SK-N-MC (cell line): ENCODE measurements around the gene PLEKHA6.

Source experiments
- DNase-seq: peaks from one replicate; pipeline ENCODE4 v3.0.0-alpha.2; 2011; ENCODE audit warnings: low read depth, low spot score
- H3K27ac ChIP-seq: fragments of 200-600 bp; sonication (generic); 2 replicates; pipeline ENCODE4 v1.5.1; 2016; ENCODE audit warnings: mixed run types
- H3K36me3 ChIP-seq: fragments of 200-600 bp; sonication (generic); 2 replicates; pipeline ENCODE4 v1.6.1; 2017; ENCODE audit warnings: antibody characterized with exemption, low read length, mixed read lengths; ENCODE audit not compliant: insufficient read depth
- H3K4me3 ChIP-seq: fragments of 200-600 bp; sonication (generic); 2 replicates; pipeline ENCODE4 v1.5.1; 2016
- H3K9ac ChIP-seq: fragments of 200-600 bp; sonication (generic); 2 replicates; pipeline ENCODE4 v1.8.0; 2017; ENCODE audit warnings: mixed run types, mixed read lengths; ENCODE audit not compliant: insufficient read length
- H3K9me3 ChIP-seq: fragments of 200-600 bp; sonication (generic); 2 replicates; pipeline ENCODE4 v1.6.1; 2017; ENCODE audit warnings: low read depth, mild to moderate bottlenecking, antibody characterized with exemption, low read length, moderate library complexity, mixed read lengths
- EZH2 ChIP-seq: fragments of 200-600 bp; sonication (generic); IDR thresholded peaks from one replicate; pipeline ENCODE4 v1.6.1; 2017; ENCODE audit warnings: antibody characterized with exemption
- FOXP2 ChIP-seq: optimal IDR thresholded peaks from 2 replicates; pipeline ENCODE3; 2011; ENCODE audit warnings: mild to moderate bottlenecking, moderate library complexity; ENCODE audit not compliant: insufficient read depth; ENCODE audit errors: extremely low read length, control extremely low read depth
- POLR2AphosphoS5 ChIP-seq: IDR thresholded peaks from 2 replicates; pipeline ENCODE4 v1.6.1; 2012; ENCODE audit warnings: mild to moderate bottlenecking, low read depth, low read length, borderline replicate concordance

The PLEKHA6 gene

DNA sequence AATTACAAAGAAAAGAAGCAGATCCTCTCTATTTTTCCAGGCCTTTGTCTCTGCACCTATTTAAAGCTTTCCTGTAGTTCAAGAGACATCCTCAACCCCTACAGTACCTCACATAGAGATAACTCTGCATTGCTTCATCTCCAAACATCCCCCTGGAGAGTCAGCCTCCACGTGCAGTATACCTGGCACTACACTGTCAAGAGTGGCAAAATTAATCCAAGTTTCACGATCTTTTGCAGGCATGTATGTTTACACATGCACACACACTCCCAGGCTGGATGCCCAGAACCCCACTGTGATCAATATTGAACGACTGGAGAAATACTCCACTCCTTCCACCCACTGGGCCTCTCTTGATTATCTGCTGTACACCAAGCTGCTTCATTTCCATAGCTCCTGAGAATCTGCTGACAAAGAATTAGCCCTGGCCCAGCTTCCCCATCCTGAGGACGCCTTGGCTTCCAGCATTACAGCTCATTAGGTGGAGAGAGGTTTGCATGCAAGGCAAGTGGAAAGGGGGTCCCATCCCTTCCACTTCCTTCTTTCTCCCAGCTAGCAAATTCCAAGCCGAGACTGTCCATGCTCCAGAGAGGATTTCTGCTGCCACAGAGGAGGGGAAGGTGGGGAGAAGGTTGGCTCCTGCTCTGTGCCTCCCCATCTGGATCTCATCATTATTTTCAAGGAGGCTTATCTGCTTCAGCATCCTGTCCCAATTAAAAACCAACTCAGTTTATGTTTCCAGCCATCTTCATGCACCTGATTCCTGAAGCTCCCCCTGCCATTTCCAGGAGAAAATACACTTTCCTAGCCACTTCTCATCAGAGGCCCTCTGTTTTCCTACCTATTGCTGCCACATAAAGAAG, 79.4 kb downstream of the PLEKHA6 start:
- no peak overlapping the region for H3K9ac ChIP-seq
- no peak for DNase-seq
- no peaks in the 10 kb centered on the region for H3K36me3 ChIP-seq
- no peak overlapping the region for H3K27ac ChIP-seq
- TF ChIP-seq FOXP2 = no peak
- TF ChIP-seq POLR2AphosphoS5 = no peak
- no peak for TF ChIP-seq EZH2
- no peaks in the 10 kb centered on the region for H3K9me3 ChIP-seq
- no peak overlapping the region for H3K4me3 ChIP-seq

DNA sequence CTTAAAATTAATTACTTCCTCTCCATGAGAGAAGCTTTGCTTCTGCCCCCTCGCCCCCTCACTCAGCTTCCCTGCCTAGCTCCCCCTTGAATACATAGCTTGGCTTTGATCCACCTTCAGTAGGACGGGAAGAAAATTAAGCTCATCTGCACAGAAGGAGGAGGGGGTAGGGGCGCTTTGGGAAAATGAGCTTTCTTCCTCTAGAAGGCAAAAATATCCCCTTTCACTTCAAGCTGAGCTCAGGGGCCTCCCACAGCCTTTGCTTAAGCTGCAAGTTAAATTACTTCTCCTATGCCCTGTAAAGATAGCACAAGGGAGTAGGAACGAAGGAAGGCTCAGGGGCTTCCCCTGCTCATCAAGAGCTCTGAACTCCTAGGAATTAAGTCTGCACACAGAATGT, 80.8 kb downstream of the PLEKHA6 start:
- Histone ChIP-seq H3K27ac (no peak overlapping the region), H3K4me3 (no peak overlapping the region)
- TF ChIP-seq FOXP2 = no peak
- TF ChIP-seq POLR2AphosphoS5 = no peak
- no peak for TF ChIP-seq EZH2

DNA sequence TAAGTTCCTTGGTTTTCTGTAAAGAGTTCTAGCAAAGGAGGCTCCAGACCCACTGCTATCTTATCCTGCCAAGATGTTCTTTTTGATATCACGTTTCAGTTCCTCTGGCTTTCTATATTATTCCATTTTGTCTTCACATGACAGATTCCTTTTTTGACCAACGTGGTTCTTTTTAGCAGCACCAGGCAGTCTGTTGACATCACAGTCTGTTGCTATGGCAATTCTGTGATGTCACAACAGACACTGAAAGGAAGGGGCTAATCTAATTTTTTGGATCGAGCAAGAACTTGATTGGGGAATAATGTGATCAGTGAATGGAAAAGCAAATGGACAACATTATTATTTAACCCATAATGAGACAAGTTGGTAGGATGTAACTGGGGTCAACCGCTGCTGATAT, 81.5 kb downstream of the PLEKHA6 start:
- H3K36me3 ChIP-seq = no peaks in the 10 kb centered on the region
- no peak overlapping the region for H3K4me3 ChIP-seq
- H3K27ac ChIP-seq = no peak overlapping the region
- no peak for DNase-seq
- H3K9ac ChIP-seq = no peak overlapping the region
- TF ChIP-seq EZH2 = no peak
- TF ChIP-seq FOXP2 = no peak
- no peak for TF ChIP-seq POLR2AphosphoS5
- no peaks in the 10 kb centered on the region for H3K9me3 ChIP-seq

More for the DNA sequence above, 80.8 kb downstream of the PLEKHA6 start:
- H3K9me3 ChIP-seq = no peaks in the 10 kb centered on the region
- no peaks in the 10 kb centered on the region for H3K36me3 ChIP-seq
- no peak for DNase-seq
- no peak overlapping the region for H3K9ac ChIP-seq

DNA sequence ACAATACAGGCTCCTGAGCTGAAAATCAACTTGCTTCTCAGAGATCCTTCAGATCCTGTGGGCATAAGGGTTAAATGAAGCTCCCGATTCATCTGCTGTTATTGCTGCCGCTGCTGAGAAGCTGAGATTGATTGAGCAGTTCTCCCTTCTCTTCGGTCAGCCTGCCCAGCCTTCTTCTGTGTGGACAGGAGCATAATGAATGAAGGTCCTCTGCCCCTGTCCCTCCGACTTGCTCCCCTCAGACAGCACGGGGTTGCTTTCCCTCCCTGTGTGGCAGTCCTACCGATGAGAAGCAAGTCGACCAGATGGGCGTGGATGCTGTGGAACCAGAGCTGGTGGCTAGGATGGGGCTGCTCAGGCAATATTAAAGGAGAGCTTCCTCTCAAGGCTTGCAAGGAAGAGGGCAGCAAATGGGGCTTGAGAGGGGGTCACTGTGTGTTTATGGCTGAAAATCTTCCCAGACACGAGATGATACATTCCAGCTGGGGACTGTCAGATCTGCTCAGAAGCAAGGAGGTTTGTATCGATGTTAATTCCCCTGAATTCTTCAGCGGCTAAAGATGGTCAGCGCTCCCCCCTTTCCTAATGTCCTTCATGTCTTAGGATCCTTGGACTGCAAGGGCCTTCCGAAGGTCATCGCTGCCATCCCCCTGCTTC, 82.0 kb downstream of the PLEKHA6 start:
- Histone ChIP-seq H3K9ac (no peak overlapping the region), H3K4me3 (no peak overlapping the region), H3K36me3 (no peaks in the 10 kb centered on the region), H3K27ac (no peak overlapping the region), H3K9me3 (no peaks in the 10 kb centered on the region)
- no peak for DNase-seq
- TF ChIP-seq FOXP2 (no peak), POLR2AphosphoS5 (no peak), EZH2 (no peak)

DNA sequence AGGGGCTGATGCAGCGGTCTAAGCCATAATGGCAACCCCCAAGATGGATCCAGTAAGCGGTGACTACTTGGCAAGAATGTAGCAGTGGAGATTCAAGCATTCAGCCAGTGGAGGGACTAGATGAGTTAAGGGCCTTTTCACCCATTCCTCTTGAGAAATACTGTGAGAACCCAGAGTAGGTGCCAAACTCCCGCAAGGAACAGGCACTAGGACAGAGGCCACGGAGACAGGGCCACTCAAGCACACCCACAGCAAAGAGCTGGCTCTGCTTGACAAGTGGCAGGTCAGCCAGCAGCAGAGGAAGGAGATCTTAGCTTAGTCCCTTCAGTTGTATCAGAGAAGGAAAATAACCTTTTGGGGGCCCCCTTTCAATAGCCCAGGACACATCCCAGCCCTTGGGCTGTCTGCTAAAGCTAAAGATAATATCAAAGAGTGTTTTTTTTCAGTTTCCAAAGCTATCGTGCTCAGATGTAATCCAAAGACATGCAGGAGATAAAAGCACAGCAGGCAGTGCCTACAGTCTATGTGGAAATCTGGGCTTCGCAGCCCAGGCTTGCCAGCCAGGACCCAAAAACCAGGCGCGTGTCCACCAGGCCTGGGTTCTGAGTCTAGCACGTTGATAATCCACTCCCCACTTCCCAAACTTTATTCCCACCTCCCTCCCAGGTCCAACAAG, 83.9 kb downstream of the PLEKHA6 start:
- TF ChIP-seq POLR2AphosphoS5 (no peak), EZH2 (no peak), FOXP2 (no peak)
- Histone ChIP-seq H3K9me3 (no peaks in the 10 kb centered on the region), H3K4me3 (no peak overlapping the region), H3K27ac (no peak overlapping the region), H3K9ac (no peak overlapping the region), H3K36me3 (no peaks in the 10 kb centered on the region)
- no peak for DNase-seq

DNA sequence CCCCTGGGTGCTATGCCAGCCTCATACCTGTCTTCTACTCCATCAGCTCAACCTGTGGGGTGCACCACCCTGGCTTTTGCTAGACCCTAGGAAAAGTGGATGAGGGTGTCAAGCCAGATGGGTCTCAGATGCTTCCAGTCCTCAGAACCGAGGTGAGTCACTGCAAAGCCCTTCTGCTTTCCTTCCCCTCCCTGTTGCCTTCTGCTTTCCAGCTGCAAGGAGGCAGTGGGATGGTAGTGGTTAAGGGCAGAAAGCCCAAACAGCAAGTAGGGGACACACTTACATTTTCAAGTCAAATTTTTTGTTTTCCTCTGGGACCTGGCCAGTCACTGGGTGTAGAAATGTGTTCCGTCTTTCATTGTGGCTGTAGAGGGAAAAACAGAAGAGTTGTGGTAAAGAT, 85.3 kb downstream of the PLEKHA6 start:
- no peak overlapping the region for H3K27ac ChIP-seq

DNA sequence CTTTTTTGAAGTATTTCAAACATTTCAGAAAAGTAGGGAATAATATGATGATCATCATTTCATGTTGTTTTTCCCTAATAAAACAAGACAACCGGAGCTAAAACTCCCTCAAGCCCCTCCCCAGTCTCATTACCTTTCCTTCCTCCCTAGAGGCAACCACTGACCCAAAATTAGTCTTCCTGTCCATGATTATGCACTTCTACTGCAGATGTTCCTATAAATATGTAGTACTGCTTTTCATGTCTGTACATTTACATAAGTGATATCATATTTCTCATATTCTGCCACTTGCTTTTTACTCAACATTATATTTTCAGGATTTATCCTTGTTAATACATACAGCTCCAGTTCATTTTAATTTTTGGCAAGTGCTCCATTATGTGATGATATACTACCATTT, 87.2 kb downstream of the PLEKHA6 start:
- no peak overlapping the region for H3K9ac ChIP-seq
- H3K36me3 ChIP-seq = no peaks in the 10 kb centered on the region
- H3K4me3 ChIP-seq = no peak overlapping the region
- no peak overlapping the region for H3K27ac ChIP-seq
- no peaks in the 10 kb centered on the region for H3K9me3 ChIP-seq
- no peak for DNase-seq
- no peak for TF ChIP-seq EZH2
- TF ChIP-seq POLR2AphosphoS5 = no peak
- TF ChIP-seq FOXP2 = no peak

More for the DNA sequence above, 85.3 kb downstream of the PLEKHA6 start:
- Histone ChIP-seq H3K4me3 (no peak overlapping the region), H3K9me3 (no peaks in the 10 kb centered on the region), H3K9ac (no peak overlapping the region), H3K36me3 (no peaks in the 10 kb centered on the region)
- TF ChIP-seq POLR2AphosphoS5 (no peak), EZH2 (no peak), FOXP2 (no peak)
- DNase-seq = no peak

DNA sequence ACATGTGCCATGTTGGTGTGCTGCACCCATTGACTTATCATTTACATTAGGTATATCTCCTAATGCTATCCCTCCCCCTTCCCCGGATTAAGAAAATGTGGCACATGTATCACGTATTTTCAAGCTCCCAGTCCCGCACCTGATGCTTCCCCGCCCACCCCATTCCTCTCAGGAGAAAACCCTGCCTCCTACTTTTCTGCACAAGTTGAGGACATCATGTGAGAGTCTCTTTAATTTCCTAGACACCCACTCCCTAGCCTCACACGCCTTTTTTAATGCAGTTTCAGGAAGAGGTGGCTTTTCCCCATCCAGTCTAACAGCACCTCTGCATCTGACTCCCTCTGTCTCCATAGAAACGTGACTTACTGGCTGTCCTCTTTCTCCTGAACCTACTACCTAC, 87.8 kb downstream of the PLEKHA6 start:
- DNase-seq = no peak
- no peaks in the 10 kb centered on the region for H3K9me3 ChIP-seq
- no peak overlapping the region for H3K9ac ChIP-seq
- no peaks in the 10 kb centered on the region for H3K36me3 ChIP-seq
- TF ChIP-seq POLR2AphosphoS5 = no peak
- no peak for TF ChIP-seq FOXP2
- TF ChIP-seq EZH2 = no peak
- no peak overlapping the region for H3K4me3 ChIP-seq
- no peak overlapping the region for H3K27ac ChIP-seq
